SJCRH30 (cell line): ENCODE data around the gene SPATA46. TPM values are rescaled to one million over a fixed set of nuclear protein-coding genes. Genes with fewer than 3 reads are reported as not detected.

ENCODE experiments used
- DNase-seq, 2 experiments: peaks; one replicate each; pipeline ENCODE4 v3.0.0-alpha.2; 2015 to 2020
- H3K27ac ChIP-seq: fragments of 250-450 bp; sonication (Bioruptor Pico); 2 replicates; pipeline ENCODE4 v1.5.1; 2020; ENCODE audit warnings: mild to moderate bottlenecking, moderate library complexity
- H3K27me3 ChIP-seq: fragments of 250-450 bp; sonication (Bioruptor Pico); 2 replicates; pipeline ENCODE4 v1.5.1; 2020; ENCODE audit warnings: mild to moderate bottlenecking, moderate library complexity
- H3K36me3 ChIP-seq: fragments of 250-450 bp; sonication (Bioruptor Pico); 2 replicates; pipeline ENCODE4 v1.5.1; 2020; ENCODE audit warnings: mild to moderate bottlenecking, moderate library complexity
- H3K4me1 ChIP-seq: fragments of 250-450 bp; sonication (Bioruptor Pico); 2 replicates; pipeline ENCODE4 v1.5.1; 2020; ENCODE audit warnings: mild to moderate bottlenecking, moderate library complexity
- H3K4me3 ChIP-seq: fragments of 250-450 bp; sonication (Bioruptor Pico); 2 replicates; pipeline ENCODE4 v1.5.1; 2020; ENCODE audit warnings: mild to moderate bottlenecking, moderate library complexity
- H3K9me3 ChIP-seq: fragments of 250-450 bp; sonication (Bioruptor Pico); replicated peaks from 2 replicates; pipeline ENCODE4 v1.5.1; 2020; ENCODE audit warnings: mild to moderate bottlenecking, moderate library complexity
- total RNA-seq: library from RNA; depleted of rRNA; stranded (reverse); fragments of >200 nt; shearing (Covaris generic); gene quantifications from 2 replicates; pipeline ENCODE4 v1.2.3, GENCODE V29; 2014; rRNA removed

Gene SPATA46
- total RNA-seq, 1 experiment from 2014 or later: not detected

- Histone ChIP-seq H3K36me3 (no peaks in the 10 kb centered on the region), H3K9me3 (no peaks in the 10 kb centered on the region), H3K4me1 (no peaks in the 10 kb centered on the region), H3K27ac (no peak overlapping the region), H3K4me3 (no peak overlapping the region), H3K27me3 (no peaks in the 10 kb centered on the region)
- no peak for DNase-seq
Observed at GRCh38 chr1:162333991-162334390, 42.7 kb downstream of the SPATA46 start.

- Histone ChIP-seq H3K27me3 (no peaks in the 10 kb centered on the region), H3K4me3 (no peak overlapping the region), H3K9me3 (no peaks in the 10 kb centered on the region), H3K4me1 (peaks cover 4% of the 10 kb centered on the region; the same call in 1 of the 2 replicates), H3K27ac (no peak overlapping the region), H3K36me3 (no peaks in the 10 kb centered on the region)
- DNase-seq: no peak
Observed at GRCh38 chr1:162329826-162330225, 46.8 kb downstream of the SPATA46 start.

- no peak overlapping the region for H3K4me3 ChIP-seq
- H3K4me1 ChIP-seq: peaks cover 9% of the 10 kb centered on the region
- H3K9me3 ChIP-seq: no peaks in the 10 kb centered on the region
- DNase-seq: peak in 1 of 2 experiments; percentile 31
- no peak overlapping the region for H3K27ac ChIP-seq
- no peaks in the 10 kb centered on the region for H3K36me3 ChIP-seq
- H3K27me3 ChIP-seq: no peaks in the 10 kb centered on the region
Observed at GRCh38 chr1:162328512-162328911, 48.1 kb downstream of the SPATA46 start.

GRCh38 chr1:162327788-162328165, 48.9 kb downstream of the SPATA46 start:
- Histone ChIP-seq H3K27ac (no peak overlapping the region), H3K4me3 (no peak overlapping the region), H3K36me3 (no peaks in the 10 kb centered on the region), H3K9me3 (no peaks in the 10 kb centered on the region), H3K27me3 (no peaks in the 10 kb centered on the region), H3K4me1 (peaks cover 9% of the 10 kb centered on the region)
- DNase-seq: no peak

GRCh38 chr1:162327144-162327787, 49.4 kb downstream of the SPATA46 start:
- Histone ChIP-seq H3K4me3 (no peak overlapping the region), H3K27me3 (no peaks in the 10 kb centered on the region), H3K4me1 (peaks cover 9% of the 10 kb centered on the region), H3K9me3 (no peaks in the 10 kb centered on the region), H3K27ac (no peak overlapping the region), H3K36me3 (no peaks in the 10 kb centered on the region)
- DNase-seq: no peak

GRCh38 chr1:162326559-162326958, 50.1 kb downstream of the SPATA46 start:
- no peak for DNase-seq
- Histone ChIP-seq H3K27me3 (no peaks in the 10 kb centered on the region), H3K27ac (no peak overlapping the region), H3K4me1 (peaks cover 9% of the 10 kb centered on the region), H3K4me3 (no peak overlapping the region), H3K36me3 (no peaks in the 10 kb centered on the region), H3K9me3 (no peaks in the 10 kb centered on the region)

DNA sequence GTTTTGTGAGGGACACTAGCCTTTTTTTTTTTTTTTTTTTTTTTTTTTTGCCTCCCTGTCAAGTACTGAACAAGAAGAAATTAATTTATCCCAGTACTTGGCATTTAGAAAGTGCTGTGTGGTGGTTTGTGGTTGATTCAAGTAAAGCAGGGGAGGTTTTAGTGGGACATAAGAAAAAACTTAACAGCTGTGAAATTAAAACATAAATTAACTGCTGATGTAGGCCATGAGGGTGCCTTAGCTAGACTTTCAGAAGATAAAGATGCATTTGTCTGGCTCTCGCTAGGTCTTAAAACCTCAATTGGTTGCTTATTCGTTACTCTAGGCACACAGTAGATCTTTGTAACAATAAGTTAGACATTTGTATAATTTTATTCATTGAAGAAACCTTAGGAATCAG, 52.3 kb downstream of the SPATA46 start:
- H3K27ac ChIP-seq: no peak overlapping the region
- H3K36me3 ChIP-seq: no peaks in the 10 kb centered on the region
- peaks cover 9% of the 10 kb centered on the region for H3K4me1 ChIP-seq
- H3K9me3 ChIP-seq: no peaks in the 10 kb centered on the region
- DNase-seq: peak in 1 of 2 experiments; percentile 59
- H3K4me3 ChIP-seq: no peak overlapping the region
- H3K27me3 ChIP-seq: no peaks in the 10 kb centered on the region

Other genes starting within 250 kb of the SPATA46 start
- 0.57 and 0.63 TPM in 2 replicates for gene C1orf226, start 4.9 kb upstream of the SPATA46 start, total RNA-seq
- gene SH2D1B, start 35.3 kb upstream of the SPATA46 start, total RNA-seq: 0.08 TPM in 1 of 2 replicates, not detected in the other
- gene UHMK1, start 121.0 kb upstream of the SPATA46 start, total RNA-seq: 35.3 and 38.8 TPM in 2 replicates
- gene UAP1, start 184.9 kb upstream of the SPATA46 start, total RNA-seq: 70.7 and 76.1 TPM in 2 replicates